Fibroblast of skin of right biceps (primary cell): ENCODE data around the gene PTH1R.

Experiments
- DNase-seq: peaks from one replicate; pipeline ENCODE4 v3.0.0-alpha.2; 2013

Gene PTH1R

DNA sequence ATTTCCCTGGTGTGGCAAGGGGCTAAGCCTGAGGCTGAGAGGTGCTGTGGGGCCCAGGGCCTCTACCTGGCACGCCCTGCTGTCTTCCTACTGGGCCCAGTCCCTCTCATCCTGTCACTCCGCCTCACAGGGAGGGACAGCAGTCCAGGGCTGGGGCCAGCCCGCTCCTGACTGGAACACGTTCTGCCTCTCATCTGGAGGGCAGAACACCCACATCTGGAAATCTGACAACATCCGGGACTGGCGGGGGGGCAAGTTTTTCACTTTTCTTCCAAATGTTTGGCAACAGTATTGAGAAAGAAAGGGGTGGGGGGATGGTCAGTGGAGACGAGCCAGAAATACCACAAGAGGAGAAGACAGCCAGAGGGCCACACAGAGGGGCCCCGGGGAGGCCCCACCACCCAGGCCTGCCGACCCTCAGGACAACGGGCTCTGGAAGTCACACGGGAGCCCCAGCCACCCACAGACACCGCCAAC is 12.5 kb upstream of the PTH1R start:
- DNase-seq: peak; percentile 51

GRCh38 chr3:46865546-46865945 is 12.0 kb upstream of the PTH1R start:
- DNase-seq: no peak

DNA sequence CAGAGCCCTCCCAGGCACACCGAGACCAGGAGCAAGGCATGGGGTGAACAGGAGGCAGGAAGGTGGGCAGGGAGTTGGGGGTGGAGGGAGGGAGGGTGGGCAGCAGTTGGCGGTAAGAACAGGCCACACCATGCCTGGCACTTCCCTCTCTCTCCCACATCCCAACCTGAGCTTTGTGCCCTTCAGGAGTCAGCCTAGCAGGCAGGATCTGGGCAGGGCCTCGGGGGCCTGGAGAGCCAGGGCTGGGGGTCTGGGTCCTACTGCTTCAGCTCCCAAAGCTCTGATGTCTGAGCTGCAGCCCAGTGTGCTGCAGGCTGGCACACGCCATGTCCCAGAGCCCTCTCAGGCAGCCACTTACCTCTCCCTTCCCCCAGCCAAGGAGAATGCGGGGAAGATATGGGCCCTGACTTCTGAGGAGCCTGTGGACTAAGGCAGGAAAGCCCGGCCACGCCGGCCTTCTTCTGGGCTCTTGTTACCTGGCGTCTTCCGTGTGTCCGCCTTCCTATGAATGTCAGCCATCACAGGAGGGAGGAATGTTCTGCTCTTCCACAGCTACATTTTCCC is 11.4 kb upstream of the PTH1R start:
- no peak for DNase-seq

DNA sequence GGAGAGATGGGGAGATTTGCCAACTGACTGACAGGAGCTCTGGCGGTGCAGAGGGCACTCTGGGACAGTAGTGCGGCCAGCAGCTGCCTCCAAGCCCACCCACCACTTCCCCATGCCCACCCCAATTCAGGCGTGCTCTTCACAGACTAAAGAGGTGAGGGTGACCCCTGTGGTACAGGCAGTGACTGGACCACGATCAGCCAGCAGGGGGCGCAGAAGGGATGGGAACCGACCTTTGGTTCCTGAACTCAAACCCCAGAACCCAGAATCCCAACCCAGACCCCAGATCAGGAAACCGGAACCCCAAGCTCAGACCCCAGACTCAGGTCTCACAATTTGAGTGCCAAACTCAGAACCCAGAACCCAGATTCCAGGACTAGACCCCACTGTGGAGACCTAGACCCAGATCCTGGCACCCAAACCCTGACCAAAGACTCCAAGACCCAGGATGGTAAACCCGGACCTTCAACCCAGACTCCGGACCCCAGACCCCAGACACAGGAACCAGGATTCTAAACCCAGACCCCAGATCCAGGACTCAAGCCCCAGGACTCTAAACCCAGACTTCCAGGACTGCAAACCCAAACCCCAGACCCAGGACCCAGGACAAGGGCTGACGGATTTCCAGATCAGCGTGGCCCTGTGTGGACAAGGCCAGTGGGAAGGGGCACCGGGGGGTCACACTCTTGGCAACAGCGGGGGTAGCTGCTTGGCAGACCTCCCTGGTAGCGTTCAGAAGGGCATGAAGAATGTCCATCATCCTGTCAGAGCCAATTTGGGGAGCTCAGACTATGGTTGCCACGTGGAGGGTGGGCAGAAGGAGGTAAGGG is 10.6 kb upstream of the PTH1R start:
- DNase-seq: peak; percentile 43

DNA sequence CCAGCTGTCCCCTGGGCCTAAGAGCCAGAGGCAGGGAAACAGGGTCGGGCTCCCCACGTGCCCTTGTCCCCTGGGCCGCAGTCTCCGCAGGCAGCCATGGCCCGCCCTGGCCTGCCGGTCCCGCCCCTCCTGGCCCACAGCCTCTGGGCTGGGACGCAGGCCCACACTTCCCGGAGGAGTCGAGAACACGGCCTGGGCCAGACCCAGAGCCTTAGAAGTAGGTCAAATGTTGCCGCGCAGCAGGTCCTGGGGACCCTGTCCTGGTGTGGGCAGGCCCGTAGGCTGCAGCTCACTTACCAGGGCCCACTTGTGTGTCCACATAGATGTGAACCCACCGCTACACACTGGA is 10.0 kb upstream of the PTH1R start:
- DNase-seq: no peak

DNA sequence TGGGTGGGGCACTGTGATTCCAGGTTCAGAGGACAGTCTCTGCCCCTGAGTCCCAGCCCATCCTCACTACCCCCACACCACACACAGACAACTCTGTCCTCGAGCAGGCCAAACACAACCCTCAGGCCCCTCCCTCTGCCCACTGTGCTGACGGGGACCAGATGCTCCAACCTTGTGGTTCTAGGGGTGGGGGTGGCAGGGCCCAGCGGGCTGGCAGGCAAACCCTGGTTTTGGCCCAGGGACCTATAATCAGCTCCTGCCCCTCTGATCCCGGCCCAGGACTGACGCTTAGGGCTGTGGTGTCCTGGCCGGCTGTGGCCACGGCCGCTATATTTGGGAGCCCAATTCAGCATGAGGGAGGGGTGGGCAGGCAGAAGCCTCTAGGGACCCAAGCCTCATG is 9.2 kb upstream of the PTH1R start:
- DNase-seq: no peak

- no peak for DNase-seq
Measured at GRCh38 chr3:46868948-46869347, 8.6 kb upstream of the PTH1R start.

DNA sequence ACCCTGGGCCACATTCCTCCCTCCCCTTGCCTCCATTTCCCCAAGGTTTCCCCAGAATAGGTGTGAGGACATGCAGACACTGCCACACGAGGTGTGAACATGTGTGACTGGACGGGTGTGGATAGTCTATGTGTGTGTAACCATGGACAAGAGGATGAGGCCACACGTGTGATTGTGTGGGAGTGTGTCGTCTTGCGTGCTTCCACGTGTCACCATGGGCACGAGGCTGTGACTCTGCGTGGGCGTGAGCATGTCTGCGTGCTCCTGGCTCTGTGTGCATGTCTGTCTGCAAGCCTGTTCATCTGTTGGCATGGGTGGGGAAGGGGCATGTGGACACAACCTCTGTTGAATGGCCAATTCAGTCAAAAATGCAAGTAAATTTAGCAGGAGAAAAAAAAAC is 8.1 kb upstream of the PTH1R start:
- DNase-seq: no peak

GRCh38 chr3:46870651-46871050 is 6.9 kb upstream of the PTH1R start:
- no peak for DNase-seq

GRCh38 chr3:46871222-46871621 is 6.3 kb upstream of the PTH1R start:
- no peak for DNase-seq

DNA sequence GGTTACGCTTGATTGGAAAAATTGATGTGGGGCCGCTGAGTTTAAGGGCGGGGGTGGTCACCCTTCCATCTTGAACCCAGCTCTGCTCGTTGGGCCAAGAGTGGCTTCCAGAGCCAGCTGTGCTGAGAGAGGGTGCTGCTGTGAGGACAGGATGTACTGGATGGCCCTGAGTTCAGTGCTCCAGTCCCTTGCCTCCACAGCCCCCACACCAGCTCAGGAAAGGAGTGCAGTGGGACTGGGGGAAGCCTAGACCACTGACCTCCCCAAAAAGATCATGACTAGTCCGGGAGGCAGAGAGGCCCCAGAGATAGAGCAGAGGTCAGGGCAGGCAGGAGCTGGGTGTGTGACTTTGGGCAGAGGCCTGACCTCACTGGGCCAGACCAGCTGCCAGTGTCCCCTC is 4.0 kb upstream of the PTH1R start:
- DNase-seq: no peak

DNA sequence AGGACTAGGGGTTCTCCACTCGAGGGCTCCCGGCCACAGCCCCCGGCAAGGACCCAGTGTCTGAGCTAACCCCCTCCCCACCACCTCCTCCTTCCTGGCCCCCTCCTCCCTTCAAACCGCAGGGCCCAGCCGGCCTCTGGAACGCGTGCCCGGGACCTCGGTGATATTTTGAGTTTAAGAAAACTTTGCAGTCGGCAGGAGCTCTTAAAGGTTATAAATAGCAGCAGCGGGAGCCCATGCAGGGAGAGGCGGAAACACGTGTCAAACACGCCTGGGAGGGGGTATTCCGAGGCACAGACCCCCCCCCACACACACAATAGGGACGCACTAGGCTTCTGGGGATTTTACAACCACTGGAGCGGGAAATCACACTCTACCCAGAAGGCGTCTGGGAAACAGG is 3.1 kb upstream of the PTH1R start:
- peak; percentile 46 for DNase-seq

DNA sequence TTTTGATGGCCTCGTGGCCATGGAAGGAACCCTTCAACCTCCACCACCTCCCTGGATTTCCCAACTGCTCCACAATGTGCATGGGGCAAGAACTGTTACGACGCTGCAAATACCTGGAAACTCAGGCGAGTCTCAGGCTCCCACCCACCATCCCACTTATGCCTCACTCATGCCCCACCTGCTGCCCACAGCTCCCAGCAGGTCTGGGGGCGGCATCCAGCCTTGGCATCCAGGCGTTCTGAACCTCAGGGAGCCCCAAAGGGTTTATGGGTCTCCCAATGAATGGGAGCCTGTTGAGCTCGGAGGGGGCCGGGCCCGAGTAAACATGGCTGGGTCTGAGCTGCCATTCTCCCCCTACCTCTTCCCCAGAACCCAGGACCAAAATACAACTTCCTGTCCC is 2.0 kb upstream of the PTH1R start:
- DNase-seq: no peak

DNA sequence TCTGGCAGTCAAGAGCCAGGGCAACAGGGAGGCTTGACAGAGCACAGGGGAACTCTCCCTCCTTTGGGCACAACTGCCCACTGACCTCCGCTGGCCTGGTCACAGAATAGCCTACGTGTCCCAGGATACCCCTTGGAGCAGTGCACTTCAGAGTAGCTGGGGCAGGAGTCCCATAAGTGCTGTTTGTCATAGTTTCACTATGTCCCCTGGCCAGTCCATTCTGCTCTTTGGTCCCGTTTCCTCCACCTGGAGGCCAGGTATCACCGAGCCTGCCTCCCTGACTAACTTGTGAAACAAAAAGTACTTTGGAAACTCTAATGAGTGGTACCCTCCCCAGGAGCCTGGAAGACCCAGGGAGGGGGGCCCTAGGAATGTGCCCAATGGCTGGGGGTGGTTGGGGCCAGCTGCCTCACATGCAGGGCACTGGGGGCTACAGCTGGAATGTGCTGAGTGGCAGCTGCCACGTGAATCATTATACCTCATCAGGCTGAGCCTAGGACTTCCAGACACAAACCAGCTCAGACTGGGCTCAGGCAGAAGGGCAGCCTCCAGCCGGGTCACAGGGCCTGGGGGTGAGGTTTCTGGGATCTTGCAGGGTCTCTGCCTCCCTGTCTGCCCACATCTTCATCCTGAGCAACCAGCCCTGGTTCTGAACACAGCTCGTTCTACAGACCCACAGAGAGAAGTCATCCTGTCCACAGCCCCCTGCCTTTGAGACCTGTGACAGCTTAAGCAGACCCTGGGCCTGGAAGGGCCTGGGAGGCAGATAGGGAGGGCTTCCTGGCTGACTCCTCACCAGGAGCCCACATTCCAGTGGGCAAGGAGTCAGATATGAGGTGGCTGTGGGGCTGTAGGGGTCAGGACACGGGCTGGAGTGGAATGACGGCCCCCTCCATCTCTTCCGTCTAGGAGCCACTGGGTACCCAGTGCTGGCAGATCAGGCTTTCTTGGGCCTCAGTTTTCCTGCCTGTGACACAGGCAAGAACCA is 914 bp upstream of the PTH1R start:
- no peak for DNase-seq

- no peak for DNase-seq
Measured at GRCh38 chr3:46878781-46879436, 1.4 kb downstream of the PTH1R start.

GRCh38 chr3:46880884-46881595 is 3.5 kb downstream of the PTH1R start:
- no peak for DNase-seq

- peak; percentile 54 for DNase-seq
Measured at GRCh38 chr3:46881596-46882376, 4.3 kb downstream of the PTH1R start.

GRCh38 chr3:46882377-46883053 is 5.0 kb downstream of the PTH1R start:
- DNase-seq: peak; percentile 38

DNA sequence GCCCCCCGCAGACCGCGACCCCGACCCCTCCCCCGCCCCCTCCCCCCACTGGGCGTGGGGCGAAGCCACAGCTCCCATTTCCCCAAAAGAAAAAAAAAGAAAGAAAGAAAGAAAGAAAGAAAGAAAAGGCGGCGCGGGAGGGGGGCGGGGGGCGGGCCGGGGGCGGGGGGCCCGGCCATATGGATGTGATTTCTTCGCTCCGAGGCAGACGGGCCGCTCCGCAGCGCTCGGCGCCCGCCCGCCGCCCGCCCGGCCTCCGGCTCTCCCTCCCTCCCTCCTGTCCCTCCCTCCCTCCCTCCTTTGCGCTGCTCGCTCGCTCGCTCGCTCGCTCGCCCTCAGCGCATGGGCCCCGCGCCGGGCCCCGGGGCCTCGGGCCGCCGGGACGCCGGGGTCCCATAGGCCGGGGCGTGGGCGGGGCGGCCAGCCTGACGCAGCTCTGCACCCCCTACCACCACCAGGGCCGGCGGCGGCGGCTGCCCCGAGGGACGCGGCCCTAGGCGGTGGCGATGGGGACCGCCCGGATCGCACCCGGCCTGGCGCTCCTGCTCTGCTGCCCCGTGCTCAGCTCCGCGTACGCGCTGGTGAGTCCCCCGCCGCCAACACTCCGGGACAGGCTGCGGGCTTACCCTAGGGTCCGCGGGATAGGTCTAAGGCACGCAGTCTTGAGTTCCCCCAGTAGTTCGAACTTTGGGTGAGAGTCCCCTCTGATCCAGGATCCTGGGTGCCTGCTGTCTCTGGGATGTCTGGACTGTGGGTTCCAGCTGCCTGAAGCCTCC is 5.7 kb downstream of the PTH1R start:
- DNase-seq: peak; percentile 50

DNA sequence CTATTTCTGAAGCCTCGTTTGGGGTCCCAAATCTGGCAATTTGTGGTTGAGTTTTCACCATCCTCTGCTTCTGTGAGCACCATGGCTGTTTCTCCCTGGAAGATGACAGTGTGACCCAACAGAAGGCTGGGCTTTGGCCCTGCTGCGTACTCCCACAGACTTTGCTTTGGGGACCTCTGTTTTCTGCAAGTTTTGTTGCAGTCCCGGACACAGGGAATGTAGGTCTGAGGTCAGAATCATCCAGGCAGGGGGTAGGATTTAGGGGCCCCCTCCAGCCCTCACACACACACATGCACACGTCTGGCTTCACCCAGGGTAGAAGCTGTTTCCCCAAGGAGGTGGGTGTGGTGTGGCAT is 6.3 kb downstream of the PTH1R start:
- DNase-seq: no peak
